ENCODE measurements around the gene THPO. TPM values are rescaled to one million over a fixed set of nuclear protein-coding genes. Genes with fewer than 3 reads are reported as not detected.

Gene THPO
- total and polyA plus RNA-seq, 9 of the 15 experiments (the other 6 are each of a cell fraction or from before 2014, with no cell fraction given) = 0.11 to 1.1 (median 0.35) TPM; not detected in 1

DNA sequence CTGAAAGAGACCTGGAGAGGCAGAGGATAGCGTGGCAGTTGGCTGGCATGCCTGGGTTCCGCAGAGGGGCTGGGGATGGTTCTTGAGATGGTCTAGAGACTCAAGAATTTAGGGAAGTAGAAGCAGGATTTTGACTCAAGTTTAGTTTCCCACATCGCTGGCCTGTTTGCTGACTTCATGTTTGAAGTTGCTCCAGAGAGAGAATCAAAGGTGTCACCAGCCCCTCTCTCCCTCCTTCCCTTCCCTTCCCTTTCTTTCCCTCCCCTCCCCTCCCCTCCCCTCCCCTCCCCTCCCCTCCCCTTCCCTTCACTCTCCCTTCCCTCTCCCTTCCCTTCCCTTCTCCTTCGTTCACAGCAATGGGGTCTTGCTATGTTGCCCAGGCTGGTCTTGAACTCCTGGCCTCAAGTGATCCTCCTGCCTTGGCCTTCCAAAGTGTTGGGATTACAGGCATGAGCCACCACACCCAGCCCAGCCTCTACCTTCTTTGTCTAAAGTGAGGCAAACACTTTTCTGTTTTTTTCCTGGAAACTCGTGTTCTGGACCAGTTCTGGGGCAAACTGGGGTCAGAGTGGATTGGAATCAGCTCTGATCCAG, 12.0 kb upstream of the THPO start:
- Histone ChIP-seq H3K27ac (ENCODE audit: extremely low read depth, low read depth, low read length) (no peak overlapping the region), H3K79me2 (ENCODE audit: control insufficient read depth, insufficient read depth, low read length) (no peaks in the 10 kb centered on the region), H3K4me1 (replicated peaks in 1 of 2; ENCODE audit: control insufficient read depth in 2 of 2, insufficient read depth in 2 of 2, low read length in 2 of 2) (peaks cover 0 to 11% of the 10 kb centered on the region in 2 experiments; a peak in 1 of 5 replicates), H3K9me1 (ENCODE audit: control insufficient read depth, insufficient read depth, low read length) (no peaks in the 10 kb centered on the region), H3K27me3 (ENCODE audit: control insufficient read depth in 2 of 2, insufficient read depth in 2 of 2, low read length in 2 of 2) (peaks cover 30 to 80% of the 10 kb centered on the region in 2 experiments), H3K36me3 (ENCODE audit: control insufficient read depth, insufficient read depth, low read length) (no peaks in the 10 kb centered on the region), H2AFZ (ENCODE audit: low read depth, low read length) (no peak overlapping the region), H3K4me2 (ENCODE audit: insufficient read depth, low read length) (no peak overlapping the region), H4K20me1 (replicated peaks; ENCODE audit: control insufficient read depth, insufficient read depth, low read length) (peaks cover 5% of the 10 kb centered on the region), H3K9ac (ENCODE audit: insufficient read depth in 1 of 2, low read depth in 2 of 2, low read length in 2 of 2) (no peak overlapping the region), H3K9me3 (replicated peaks; ENCODE audit: control insufficient read depth, insufficient read depth, low read depth, low read length) (no peaks in the 10 kb centered on the region), H3K4me3 (no peak overlapping the region)
- DNase-seq (ENCODE audit: extremely low read depth in 1 of 4, low spot score in 3 of 4) (no peak), FAIRE-seq (no peak), ATAC-seq (no peak)
- ChIA-PET POLR2A (interaction anchor here (0.6 to 0.7 kb wide), 4 partner anchors 11 to 375 kb away, joined by 3 to 4 read pairs (median 3); no protein-coding TSS in a partner anchor), CTCF (ENCODE audit: low intra/inter-chr PET ratio) (no interaction called here)
- in situ Hi-C loops (cut with MboI) (no loop called here), intact Hi-C loops (cut with micrococcal nuclease) (loop anchor here (10.0 kb wide), 1 partner anchor 325 kb away; the partner anchor contains the start of gene MAGEF1)
- TF ChIP-seq HNRNPK (IDR thresholded peaks at IDR 0.05; ENCODE audit: low read depth, low read length, poor library complexity, severe bottlenecking) = peak; percentile 58
- TF ChIP-seq ZNF274 (IDR thresholded peaks at IDR 0.05; ENCODE audit: borderline replicate concordance, low read depth, low read length) = no peak
- TF ChIP-seq PCBP1 (IDR thresholded peaks at IDR 0.05; ENCODE audit: low read depth, low read length, poor library complexity, severe bottlenecking) = peak; percentile 41
- no peak for TF ChIP-seq CHCHD3 (CRISPR knock-in tag; IDR thresholded peaks at IDR 0.05)
- TF ChIP-seq, protein P1, sequence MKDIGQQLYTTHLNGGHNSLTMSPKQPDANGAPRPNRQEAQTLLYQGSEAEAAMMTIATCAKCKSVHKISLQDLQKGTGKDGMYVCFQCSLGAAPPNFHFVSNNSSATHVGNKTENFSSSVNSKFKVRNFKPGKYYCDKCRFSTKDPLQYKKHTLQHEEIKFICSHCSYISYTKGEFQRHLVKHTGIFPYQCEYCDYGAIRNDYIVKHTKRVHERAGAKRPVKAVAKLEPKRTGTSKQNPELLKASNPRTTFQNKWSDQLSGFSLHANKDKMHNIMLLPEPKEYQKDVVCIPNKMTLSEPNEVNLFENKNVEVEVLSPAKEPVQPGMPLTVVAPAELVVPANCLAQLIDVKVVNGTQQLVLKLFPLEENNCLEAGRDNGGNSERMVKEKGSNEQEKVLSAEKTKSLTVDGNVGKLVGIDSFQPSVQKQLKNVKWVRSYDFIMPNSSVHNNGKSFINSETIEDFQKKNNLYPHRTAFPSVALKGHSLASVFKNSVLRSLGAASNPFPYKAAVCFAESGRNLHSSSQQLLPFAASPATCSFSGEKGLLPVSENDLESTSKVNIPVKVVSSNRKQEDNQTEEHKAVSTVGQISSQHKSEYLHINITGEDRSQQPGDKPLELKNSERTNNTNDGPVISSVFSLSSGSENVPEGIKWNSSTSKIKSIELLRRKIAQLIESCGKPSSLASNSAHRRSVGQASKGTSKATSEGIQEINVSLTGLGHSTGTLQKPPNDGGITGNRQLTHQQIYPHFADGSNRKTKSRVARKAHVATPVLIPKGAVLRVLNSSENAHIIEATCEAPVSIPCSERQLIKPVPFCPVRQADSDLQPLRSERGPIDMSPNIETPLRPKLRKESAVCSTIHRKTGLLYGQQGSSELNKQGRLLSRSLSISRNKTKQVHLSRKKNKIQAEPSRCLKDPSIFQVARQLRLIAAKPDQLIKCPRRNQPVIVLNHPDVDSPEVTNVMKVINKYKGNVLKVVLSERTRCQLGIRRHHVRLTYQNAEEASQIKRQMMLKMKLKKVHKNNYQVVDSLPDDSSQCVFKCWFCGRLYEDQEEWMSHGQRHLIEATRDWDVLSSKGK (CRISPR knock-in tag; IDR thresholded peaks at IDR 0.05) = no peak
- no peak for TF ChIP-seq MAZ (CRISPR knock-in tag; conservative IDR thresholded peaks at IDR 0.05 in 1 of 2, IDR thresholded peaks at IDR 0.05 in 1 of 2)
- TF ChIP-seq ZNF121 (CRISPR knock-in tag; conservative IDR thresholded peaks at IDR 0.05) = peak; percentile 32; the same call in 1 of the 2 replicates
- no peak for TF ChIP-seq NR2C1 (IDR thresholded peaks at IDR 0.05)
- no peak for TF ChIP-seq NR2C1 (tag; IDR thresholded peaks at IDR 0.05)
- TF ChIP-seq ELF4 (CRISPR knock-in tag; IDR thresholded peaks at IDR 0.05) = no peak
- no peak for TF ChIP-seq ELF2 (CRISPR knock-in tag; IDR thresholded peaks at IDR 0.05)
- TF ChIP-seq, protein P2, sequence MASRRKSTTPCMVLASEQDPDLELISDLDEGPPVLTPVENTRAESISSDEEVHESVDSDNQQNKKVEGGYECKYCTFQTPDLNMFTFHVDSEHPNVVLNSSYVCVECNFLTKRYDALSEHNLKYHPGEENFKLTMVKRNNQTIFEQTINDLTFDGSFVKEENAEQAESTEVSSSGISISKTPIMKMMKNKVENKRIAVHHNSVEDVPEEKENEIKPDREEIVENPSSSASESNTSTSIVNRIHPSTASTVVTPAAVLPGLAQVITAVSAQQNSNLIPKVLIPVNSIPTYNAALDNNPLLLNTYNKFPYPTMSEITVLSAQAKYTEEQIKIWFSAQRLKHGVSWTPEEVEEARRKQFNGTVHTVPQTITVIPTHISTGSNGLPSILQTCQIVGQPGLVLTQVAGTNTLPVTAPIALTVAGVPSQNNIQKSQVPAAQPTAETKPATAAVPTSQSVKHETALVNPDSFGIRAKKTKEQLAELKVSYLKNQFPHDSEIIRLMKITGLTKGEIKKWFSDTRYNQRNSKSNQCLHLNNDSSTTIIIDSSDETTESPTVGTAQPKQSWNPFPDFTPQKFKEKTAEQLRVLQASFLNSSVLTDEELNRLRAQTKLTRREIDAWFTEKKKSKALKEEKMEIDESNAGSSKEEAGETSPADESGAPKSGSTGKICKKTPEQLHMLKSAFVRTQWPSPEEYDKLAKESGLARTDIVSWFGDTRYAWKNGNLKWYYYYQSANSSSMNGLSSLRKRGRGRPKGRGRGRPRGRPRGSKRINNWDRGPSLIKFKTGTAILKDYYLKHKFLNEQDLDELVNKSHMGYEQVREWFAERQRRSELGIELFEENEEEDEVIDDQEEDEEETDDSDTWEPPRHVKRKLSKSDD (conservative IDR thresholded peaks at IDR 0.05; ENCODE audit: low read length) = no peak
- TF ChIP-seq ZNF3 (CRISPR knock-in tag; IDR thresholded peaks at IDR 0.05) = no peak
- TF ChIP-seq POU5F1 (IDR thresholded peaks at IDR 0.05; ENCODE audit: borderline replicate concordance, low read depth, low read length, partially characterized antibody) = no peak
- 0% methylated on average over 5 of the region's 5 CpGs for WGBS (ENCODE audit: insufficient coverage, low coverage, missing lambda C conversion rate)
- BruUV-seq (replicated peaks) = no TSS peak

Data from K562 (cell line).